ENCODE results near the gene CISH.
A peak's percentile ranks its signal among the peaks of the same experiment; 100 is the strongest.

Gene CISH

DNA sequence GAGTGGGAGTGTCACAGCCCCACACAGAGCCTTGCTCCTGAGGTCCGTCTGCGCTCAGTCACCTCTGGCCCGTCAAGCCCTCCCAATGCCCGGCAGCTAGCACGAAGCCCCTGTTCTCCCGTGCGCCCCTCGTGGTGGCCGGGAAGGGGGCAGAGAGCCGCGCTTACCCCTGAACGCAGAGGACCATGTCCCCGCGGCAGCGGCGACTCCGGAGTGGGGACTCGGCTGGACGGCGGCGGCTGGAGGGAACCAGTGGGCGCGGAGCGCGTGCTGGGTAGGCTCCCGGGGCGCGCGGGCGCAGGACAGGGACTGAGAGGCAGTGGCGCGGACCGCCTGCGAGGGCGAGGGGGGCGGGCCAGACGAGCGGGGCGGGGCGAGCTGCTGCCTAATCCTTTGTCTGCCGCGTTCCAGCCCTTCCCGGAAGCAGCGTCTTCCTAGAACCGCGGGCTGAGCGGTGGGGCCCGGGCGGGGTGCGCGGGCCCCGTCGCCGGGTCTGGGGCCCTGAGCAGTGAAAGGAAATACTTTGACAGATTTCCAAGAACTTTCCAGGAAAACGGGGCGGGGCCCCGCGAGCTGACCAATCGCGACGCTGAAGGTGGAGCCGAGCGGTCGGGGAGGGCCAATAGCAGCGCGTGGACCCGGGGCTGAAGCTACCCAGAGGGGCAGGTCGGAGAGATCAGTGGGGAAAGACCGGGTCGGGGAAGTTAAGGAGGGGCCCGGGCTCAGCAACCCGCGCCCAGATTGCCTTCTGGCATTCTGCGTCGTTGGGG, at the start of gene CISH:
CISH (minus strand) TSS at position 311 of the 770 bp plus-strand sequence; CDS start at position 187, 124 bp downstream.
- DNase-seq, result peak; percentile 78

DNA sequence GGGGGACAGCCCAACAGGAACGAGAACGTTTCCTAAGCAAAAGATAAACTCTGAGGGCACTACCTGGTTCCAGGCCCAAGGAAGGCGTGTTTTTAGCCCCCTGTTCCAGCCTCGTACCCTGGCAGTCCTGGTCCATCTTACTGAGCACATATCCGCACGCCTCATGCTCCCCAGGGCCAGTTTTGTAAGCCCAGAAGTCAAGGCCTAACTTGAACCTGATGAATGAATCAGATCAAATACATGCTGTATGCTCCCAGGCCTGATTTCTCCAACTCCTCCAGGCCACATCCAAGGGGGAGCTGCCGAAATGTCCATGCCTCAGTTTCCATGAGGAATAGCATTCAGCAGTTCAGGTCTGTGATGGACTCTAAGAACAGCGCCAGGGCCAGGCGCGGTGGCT, 48.8 kb upstream of the CISH start:
- no peak for DNase-seq

DNA sequence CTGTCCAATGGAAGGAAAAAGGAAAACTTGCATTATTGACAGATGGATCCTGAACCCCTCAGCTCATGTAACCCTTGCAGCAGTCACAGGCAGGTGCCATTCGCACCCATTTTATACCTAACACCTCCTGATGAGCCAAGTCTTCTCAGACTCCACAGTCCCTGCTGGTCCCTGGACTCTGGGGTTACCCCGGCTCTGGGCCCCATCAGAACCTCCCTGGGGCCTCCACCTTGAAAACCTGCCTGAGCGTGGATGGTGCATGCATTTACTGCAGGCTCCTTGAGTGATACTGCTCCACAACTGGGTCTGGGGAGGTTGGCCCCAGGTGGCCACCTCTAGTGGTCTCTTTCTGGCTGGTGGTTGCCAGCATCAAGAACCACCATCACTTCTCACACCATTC, 47.3 kb upstream of the CISH start:
- no peak for DNase-seq

- DNase-seq, result no peak
Measured at GRCh38 chr3:50658416-50658815, 46.8 kb upstream of the CISH start.

- no peak for DNase-seq
Measured at GRCh38 chr3:50657816-50658215, 46.2 kb upstream of the CISH start.

DNA sequence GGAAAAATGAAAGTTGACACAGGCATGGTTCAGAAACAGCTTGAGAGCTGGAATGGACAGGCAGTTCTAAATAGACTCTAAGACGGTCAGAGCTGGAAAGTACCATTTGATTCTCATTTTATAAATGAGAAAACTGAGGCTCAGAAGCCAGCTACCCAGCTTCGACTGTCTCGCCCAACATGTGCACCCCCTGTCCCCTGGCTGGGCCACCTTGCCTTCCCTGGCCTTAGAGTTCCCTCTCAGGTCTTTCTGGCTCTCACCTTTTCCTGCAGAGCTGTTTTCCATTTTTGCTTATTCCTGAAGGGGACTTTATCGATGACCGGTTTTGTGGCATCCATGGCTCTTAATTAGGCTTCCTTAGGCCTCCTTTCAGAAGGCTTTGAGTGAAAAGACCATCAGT, 45.8 kb upstream of the CISH start:
- no peak for DNase-seq

GRCh38 chr3:50656417-50657195, 45.0 kb upstream of the CISH start:
- no peak for DNase-seq

- no peak for DNase-seq
Measured at GRCh38 chr3:50655009-50655830, 43.6 kb upstream of the CISH start.

- DNase-seq, result no peak
Measured at GRCh38 chr3:50653937-50654595, 42.5 kb upstream of the CISH start.

DNA sequence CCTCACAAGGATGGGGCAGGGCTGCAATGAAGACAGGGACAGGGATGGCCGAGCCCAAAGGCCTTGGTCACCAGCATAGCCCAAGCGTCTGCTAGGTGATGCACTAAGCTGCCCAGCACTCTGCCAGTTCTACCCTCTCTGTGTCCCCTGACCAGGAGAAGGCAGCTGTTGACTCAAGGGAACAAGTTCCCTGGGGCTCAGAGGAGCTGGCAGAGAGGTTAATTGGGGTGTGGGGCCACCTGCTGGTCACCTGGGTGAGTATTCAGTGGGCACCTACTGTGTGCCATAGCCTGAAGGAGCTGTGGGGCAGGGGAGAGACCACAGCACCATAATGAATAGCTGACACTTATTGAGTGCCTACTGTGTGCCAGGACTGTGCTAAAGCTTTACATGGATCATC, 41.1 kb upstream of the CISH start:
- no peak for DNase-seq

- no peak for DNase-seq
Measured at GRCh38 chr3:50651920-50652529, 40.5 kb upstream of the CISH start.

DNA sequence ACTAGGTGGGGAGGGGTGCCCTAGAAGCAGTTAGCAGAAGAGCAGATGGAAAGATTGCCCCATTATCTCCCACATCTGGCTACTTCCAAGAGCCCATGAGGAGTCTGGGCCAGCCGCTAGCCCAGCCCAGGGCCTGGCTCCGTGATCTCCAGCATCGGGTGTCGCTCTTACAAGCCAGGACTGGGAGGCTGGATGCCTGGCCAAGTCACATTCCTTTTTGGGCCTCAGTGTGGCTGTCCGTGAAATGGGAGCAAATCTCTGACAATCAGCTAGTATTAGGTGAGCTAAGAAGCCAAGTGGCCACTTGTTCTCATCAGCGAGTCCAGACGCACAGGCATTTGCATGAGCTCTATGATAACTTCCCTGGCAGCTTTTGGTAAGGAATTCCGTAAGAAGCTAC, 39.9 kb upstream of the CISH start:
- no peak for DNase-seq

GRCh38 chr3:50650018-50650417, 38.4 kb upstream of the CISH start:
- DNase-seq, result no peak

DNA sequence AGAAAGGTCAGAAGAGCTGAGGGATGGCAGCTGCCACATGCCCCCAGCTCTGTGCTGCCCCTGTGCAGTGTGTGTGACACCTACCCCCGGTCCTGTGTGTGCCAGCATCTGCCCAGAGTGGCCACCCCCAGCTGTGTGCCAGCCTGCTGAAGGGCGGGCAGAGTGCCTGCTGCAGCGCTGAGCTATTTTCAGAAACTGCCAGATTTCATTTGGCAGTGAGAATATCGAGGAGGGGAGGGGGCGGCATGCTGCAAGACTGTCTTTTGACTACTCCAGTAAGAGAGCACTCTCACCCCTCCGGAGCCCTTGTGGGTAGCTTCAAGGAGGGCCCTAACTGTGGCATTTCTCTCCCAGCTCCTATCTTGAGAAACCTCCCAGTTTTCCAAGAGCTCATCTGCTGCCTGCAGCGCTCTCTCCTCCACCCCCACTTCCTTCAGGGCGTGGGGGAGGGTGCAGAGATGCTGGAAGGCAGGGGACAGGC, 37.9 kb upstream of the CISH start:
- no peak for DNase-seq

- DNase-seq, result no peak
Measured at GRCh38 chr3:50648944-50649343, 37.4 kb upstream of the CISH start.

GRCh38 chr3:50648313-50648712, 36.7 kb upstream of the CISH start:
- no peak for DNase-seq

DNA sequence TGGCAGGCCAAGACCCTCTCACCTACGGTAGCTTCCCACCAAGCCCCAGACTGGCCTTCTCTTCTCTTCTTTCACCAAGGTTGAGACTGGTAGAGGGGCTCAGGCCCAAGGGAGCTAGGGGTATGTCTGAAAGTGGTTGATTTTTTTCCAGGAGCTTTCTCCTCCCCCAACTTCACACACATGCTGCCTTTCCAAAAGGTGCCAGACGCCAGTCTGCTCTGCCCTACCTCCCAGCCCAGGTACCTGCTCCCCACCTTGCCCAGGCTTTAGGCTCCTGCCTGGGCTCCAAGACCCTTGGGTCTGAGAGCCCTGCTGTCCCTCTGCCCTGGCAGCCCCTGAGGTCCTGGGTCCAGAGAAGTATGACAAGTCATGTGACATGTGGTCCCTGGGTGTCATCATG, 33.8 kb upstream of the CISH start:
- no peak for DNase-seq

DNA sequence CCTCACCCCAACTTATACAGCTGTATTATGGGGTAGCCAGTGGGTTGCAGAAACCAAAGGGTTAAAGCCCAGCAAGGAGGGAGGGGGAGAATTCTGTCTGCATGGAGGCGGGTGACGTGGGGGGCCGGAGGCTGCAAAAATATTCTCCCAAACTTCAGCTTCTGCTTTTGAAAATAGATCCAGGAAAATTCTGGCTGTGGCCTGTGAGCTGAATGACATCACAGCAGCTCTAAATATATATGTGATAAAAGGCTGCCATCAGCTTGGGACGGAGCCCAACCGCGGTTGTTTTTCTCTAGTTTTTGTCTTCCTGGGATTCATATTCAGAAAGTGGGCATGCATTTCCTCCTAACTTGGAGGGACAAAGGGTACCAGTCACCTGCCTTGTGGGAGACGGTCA, 33.0 kb upstream of the CISH start:
- DNase-seq, result no peak

DNA sequence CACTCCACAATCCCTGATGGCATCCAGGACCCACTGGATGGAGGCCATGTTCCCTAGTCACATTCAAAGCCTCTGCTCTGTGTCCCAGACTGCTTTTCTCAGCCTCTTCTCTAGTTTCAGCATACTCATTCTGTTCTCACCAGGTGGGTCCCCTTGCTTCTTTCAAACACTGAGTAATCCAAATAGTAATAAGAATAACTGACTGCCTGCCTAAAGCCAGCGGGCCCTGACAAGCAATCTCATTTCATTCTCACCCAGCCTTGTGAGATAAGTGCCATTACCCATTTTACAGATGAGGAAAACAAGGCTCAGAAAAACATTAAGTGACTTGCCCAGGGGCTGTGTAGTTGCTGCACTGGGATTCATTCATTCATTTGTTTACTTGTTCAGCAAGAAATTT, 30.8 kb upstream of the CISH start:
- DNase-seq, result no peak

DNA sequence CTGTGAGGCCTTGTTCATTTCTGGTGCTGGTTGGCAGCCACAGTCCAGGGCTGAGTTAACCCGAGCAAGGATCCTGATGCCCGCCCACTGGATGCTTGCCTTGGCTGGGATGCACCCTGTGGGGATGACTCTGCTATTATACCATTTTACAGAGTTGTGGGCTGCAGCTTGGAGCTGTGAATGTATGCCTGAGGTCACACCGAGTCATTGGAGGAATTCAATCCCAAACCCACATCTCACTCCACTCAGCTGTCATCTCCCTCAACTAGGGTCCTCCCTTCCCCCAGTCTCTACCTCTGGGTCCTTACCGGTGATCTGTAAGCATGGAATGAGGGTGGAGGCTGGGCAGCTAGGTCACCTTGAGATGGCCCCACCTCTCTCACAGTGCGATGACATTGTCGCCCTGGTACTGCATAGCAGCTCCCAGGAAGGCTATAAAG, 27.5 kb upstream of the CISH start:
- DNase-seq, result no peak

- no peak for DNase-seq
Measured at GRCh38 chr3:50637945-50638344, 26.4 kb upstream of the CISH start.

- DNase-seq, result no peak
Measured at GRCh38 chr3:50637011-50637410, 25.4 kb upstream of the CISH start.
